GM23338 (cell line): ENCODE results near the gene PCNT. TPM values are rescaled to one million over a fixed set of nuclear protein-coding genes. Genes with fewer than 3 reads are reported as not detected.

ENCODE experiments used
- ATAC-seq: fragments of 200-7000 bp; cut with Tn5 transposase; 3 replicates; pipeline ENCODE4 v1.9.1; 2020
- DNase-seq: peaks from one replicate; pipeline ENCODE4 v3.0.0-alpha.2; 2015; ENCODE audit warnings: low spot score
- H2AFZ ChIP-seq: fragments of 200-600 bp; sonication (generic); 2 replicates; pipeline ENCODE4 v1.8.0; 2016; ENCODE audit warnings: antibody characterized with exemption, mild to moderate bottlenecking, moderate library complexity
- H3F3A ChIP-seq: fragments of 200-600 bp; sonication (generic); replicated peaks from 2 replicates; pipeline ENCODE4 v1.8.0; 2017; ENCODE audit warnings: antibody characterized with exemption, mixed run types, low read depth
- H3K27ac ChIP-seq: fragments of 200-600 bp; sonication (generic); 2 replicates; pipeline ENCODE4 v1.6.1; 2016; ENCODE audit warnings: low read depth
- H3K27me3 ChIP-seq: fragments of 200-600 bp; sonication (generic); 2 replicates; pipeline ENCODE4 v1.8.0; 2016; ENCODE audit warnings: mild to moderate bottlenecking, mixed run types, moderate library complexity; ENCODE audit not compliant: insufficient read depth
- H3K36me3 ChIP-seq: fragments of 200-600 bp; sonication (generic); 2 replicates; pipeline ENCODE4 v1.8.0; 2016; ENCODE audit warnings: mild to moderate bottlenecking; ENCODE audit not compliant: insufficient read depth
- H3K4me1 ChIP-seq: fragments of 200-600 bp; sonication (generic); 2 replicates; pipeline ENCODE4 v1.8.0; 2016; ENCODE audit warnings: mild to moderate bottlenecking, moderate library complexity; ENCODE audit not compliant: insufficient read depth
- H3K4me2 ChIP-seq: fragments of 200-600 bp; sonication (generic); 2 replicates; pipeline ENCODE4 v1.7.1; 2017; ENCODE audit warnings: mixed run types
- H3K4me3 ChIP-seq: fragments of 200-600 bp; sonication (generic); 2 replicates; pipeline ENCODE4 v1.6.1; 2016; ENCODE audit warnings: mixed run types
- H3K79me2 ChIP-seq: fragments of 200-600 bp; sonication (generic); replicated peaks from 2 replicates; pipeline ENCODE4 v1.8.0; 2017; ENCODE audit warnings: mild to moderate bottlenecking; ENCODE audit not compliant: insufficient read depth
- H3K9me2 ChIP-seq: fragments of 200-600 bp; sonication (generic); 2 replicates; pipeline ENCODE4 v1.8.0; 2017; ENCODE audit not compliant: insufficient read depth
- H4K20me1 ChIP-seq: fragments of 200-600 bp; sonication (generic); replicated peaks from 2 replicates; pipeline ENCODE4 v1.8.0; 2017; ENCODE audit warnings: mild to moderate bottlenecking; ENCODE audit not compliant: insufficient read depth
- H3K27ac Mint-ChIP-seq: 2 replicates; pipeline ENCODE4 v1.8.0; 2020; ENCODE audit warnings: inconsistent platforms, mild to moderate bottlenecking, moderate library complexity, mixed read lengths
- H3K27me3 Mint-ChIP-seq: 3 replicates; pipeline ENCODE4 v1.8.0; 2022; ENCODE audit warnings: low read depth, mild to moderate bottlenecking, moderate library complexity, mixed read lengths, inconsistent platforms; ENCODE audit not compliant: insufficient read depth, poor library complexity
- H3K36me3 Mint-ChIP-seq: 3 replicates; pipeline ENCODE4 v1.8.0; 2021; ENCODE audit warnings: low read depth, mild to moderate bottlenecking, inconsistent platforms, moderate library complexity, mixed read lengths
- H3K4me1 Mint-ChIP-seq: 3 replicates; pipeline ENCODE4 v1.8.0; 2020; ENCODE audit warnings: mild to moderate bottlenecking, inconsistent platforms, mixed read lengths
- H3K4me3 Mint-ChIP-seq: 3 replicates; pipeline ENCODE4 v1.8.0; 2021; ENCODE audit warnings: moderate library complexity, mild to moderate bottlenecking, inconsistent platforms, mixed read lengths
- H3K9me3 Mint-ChIP-seq: 3 replicates; pipeline ENCODE4 v1.8.0; 2020; ENCODE audit warnings: moderate library complexity, mild to moderate bottlenecking, inconsistent platforms, mixed read lengths
- CREB1 ChIP-seq: fragments of 250-450 bp; sonication (Bioruptor Pico); IDR thresholded peaks from 2 replicates; pipeline ENCODE4 v1.5.0; 2020; ENCODE audit warnings: low read depth, mild to moderate bottlenecking, moderate library complexity
- EZH2 ChIP-seq: fragments of 200-600 bp; sonication (generic); IDR thresholded peaks from one replicate; pipeline ENCODE4 v1.8.0; 2017; ENCODE audit warnings: antibody characterized with exemption, mild to moderate bottlenecking, low read depth; ENCODE audit not compliant: unreplicated experiment
- JUNB ChIP-seq: IDR thresholded peaks from one replicate; pipeline ENCODE4 v1.6.1; 2016; ENCODE audit warnings: antibody characterized with exemption; ENCODE audit not compliant: unreplicated experiment
- NANOG ChIP-seq: IDR thresholded peaks from 2 replicates; pipeline ENCODE4 v1.6.1; 2016; ENCODE audit warnings: antibody characterized with exemption, borderline replicate concordance
- POLR2AphosphoS5 ChIP-seq: IDR thresholded peaks from 2 replicates; pipeline ENCODE4 v1.6.1; 2016; ENCODE audit warnings: antibody characterized with exemption, low read depth
- STAT1 ChIP-seq: IDR thresholded peaks from one replicate; pipeline ENCODE4 v1.6.1; 2016; ENCODE audit warnings: antibody characterized with exemption; ENCODE audit not compliant: unreplicated experiment
- ZNF114 ChIP-seq: fragments of 250-450 bp; sonication (Bioruptor Pico); IDR thresholded peaks from 2 replicates; pipeline ENCODE4 v1.5.0; 2020; ENCODE audit warnings: mild to moderate bottlenecking, moderate library complexity
- polyA plus RNA-seq: library from polyadenylated mRNA; unstranded; fragments of >200 nt; fragmentation: Nextera tagmentation; extraction: Ambion mirVana; gene quantifications from 2 replicates; pipeline ENCODE4 v1.2.1, GENCODE V29; 2016
- total RNA-seq: library from RNA; depleted of rRNA; stranded (reverse); fragments of >200 nt; shearing (Covaris generic); gene quantifications from 2 replicates; pipeline ENCODE4 v1.2.3, GENCODE V29; 2014
- TF ChIP-seq, protein P1 (sequence below): IDR thresholded peaks from 2 replicates; pipeline ENCODE4 v1.6.1; 2016; ENCODE audit warnings: antibody characterized with exemption
- TF ChIP-seq, protein P2 (sequence below): fragments of 250-450 bp; sonication (Bioruptor Pico); IDR thresholded peaks from 2 replicates; pipeline ENCODE4 v1.5.0; 2020; ENCODE audit warnings: mild to moderate bottlenecking, moderate library complexity
- TF ChIP-seq, protein P3 (sequence below): IDR thresholded peaks from one replicate; pipeline ENCODE4 v1.6.1; 2018; ENCODE audit warnings: antibody characterized with exemption; ENCODE audit not compliant: unreplicated experiment

PCNT gene
- total and polyA plus RNA-seq, 2 experiments from 2014 or later, result 39.6 to 46.1 TPM

DNA sequence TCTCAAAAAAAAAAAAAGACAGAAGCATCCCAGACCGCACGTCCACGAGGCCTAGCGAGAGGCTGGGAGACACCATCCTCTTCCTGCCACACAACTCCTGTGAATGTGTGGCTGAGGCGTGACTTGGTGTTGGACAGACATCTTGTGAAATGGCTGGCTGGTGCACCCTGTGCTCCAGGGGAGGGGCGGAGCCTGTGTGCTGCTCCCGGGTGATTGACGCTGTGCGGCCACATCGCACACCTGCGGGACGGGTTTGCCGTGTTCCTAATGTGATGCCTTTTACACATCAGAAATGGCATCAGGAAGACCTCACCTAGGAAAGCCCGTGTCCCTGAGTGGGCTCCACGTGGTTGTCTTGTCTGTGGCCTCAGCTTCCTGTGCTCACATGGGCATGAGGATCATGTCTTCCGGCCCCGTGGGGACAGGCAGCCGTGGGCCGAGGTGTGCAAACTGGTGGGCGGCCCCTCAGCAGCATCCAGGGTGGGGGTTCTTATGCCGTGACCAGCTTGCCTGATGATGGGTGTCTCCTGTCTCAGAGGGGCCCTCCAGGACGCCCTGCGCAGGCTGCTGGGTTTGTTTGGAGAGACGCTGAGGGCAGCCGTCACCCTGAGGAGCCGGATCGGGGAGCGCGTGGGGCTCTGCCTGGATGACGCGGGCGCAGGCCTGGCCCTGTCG, 64.4 kb downstream of the PCNT start:
- Histone ChIP-seq H4K20me1 (no peaks in the 10 kb centered on the region), H3K4me3 (no peak overlapping the region), H3K27me3 (no peaks in the 10 kb centered on the region), H3K27ac (no peak overlapping the region), H3K36me3 (no peaks in the 10 kb centered on the region; the same call in 1 of the 2 replicates), H3K4me2 (no peak overlapping the region), H3K4me1 (no peaks in the 10 kb centered on the region), H3K79me2 (peaks cover 13% of the 10 kb centered on the region), H2AFZ (no peak overlapping the region), H3F3A (peaks cover 8% of the 10 kb centered on the region), H3K9me2 (no peaks in the 10 kb centered on the region)
- Mint-ChIP-seq H3K9me3 (peaks cover 18% of the 10 kb centered on the region), H3K36me3 (peaks cover 58% of the 10 kb centered on the region), H3K27me3 (peaks cover 10% of the 10 kb centered on the region), H3K4me1 (no peaks in the 10 kb centered on the region; the same call in 2 of the 3 replicates), H3K27ac (no peak overlapping the region), H3K4me3 (no peak overlapping the region)
- DNase-seq (no peak), ATAC-seq (no peak; the same call in 2 of the 3 replicates)
- TF ChIP-seq ZNF114 (CRISPR knock-in tag), result no peak

DNA sequence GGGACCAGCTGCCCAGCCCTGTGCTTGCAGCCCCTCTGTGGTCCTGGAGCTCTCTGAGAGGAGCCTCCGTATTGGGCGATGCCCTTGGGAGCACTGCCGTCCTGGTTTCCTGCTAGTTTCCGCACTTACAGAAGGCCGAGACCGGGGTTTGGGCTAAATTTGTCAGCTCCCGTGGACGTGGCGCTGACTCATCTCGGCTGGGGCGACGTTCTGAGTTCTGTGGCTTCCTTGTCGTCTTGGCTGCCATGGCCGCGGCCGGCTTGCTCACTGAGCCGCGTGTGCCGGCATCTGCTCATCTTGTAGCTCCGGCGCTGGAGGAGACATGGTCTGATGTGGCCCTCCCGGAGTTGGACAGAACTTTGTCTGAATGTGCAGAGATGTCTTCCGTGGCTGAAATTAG, 64.9 kb downstream of the PCNT start:
- H3K27ac ChIP-seq, result no peak overlapping the region
- Mint-ChIP-seq H3K9me3 (peaks cover 12% of the 10 kb centered on the region), H3K4me1 (no peaks in the 10 kb centered on the region; the same call in 2 of the 3 replicates), H3K27ac (no peak overlapping the region), H3K27me3 (peaks cover 10% of the 10 kb centered on the region), H3K36me3 (peaks cover 53% of the 10 kb centered on the region), H3K4me3 (no peak overlapping the region)
- H2AFZ ChIP-seq, result no peak overlapping the region
- no peak overlapping the region for H3K4me3 ChIP-seq
- H3K79me2 ChIP-seq, result peaks cover 13% of the 10 kb centered on the region
- ATAC-seq (no peak), DNase-seq (no peak)
- H3K9me2 ChIP-seq, result no peaks in the 10 kb centered on the region
- H3K36me3 ChIP-seq, result no peaks in the 10 kb centered on the region; the same call in 1 of the 2 replicates
- H3K4me2 ChIP-seq, result no peak overlapping the region
- TF ChIP-seq ZNF114 (CRISPR knock-in tag) (no peak), JUNB (no peak), STAT1 (no peak), NANOG (no peak), CREB1 (CRISPR knock-in tag) (no peak), EZH2 (no peak), POLR2AphosphoS5 (no peak)
- TF ChIP-seq, protein P1, sequence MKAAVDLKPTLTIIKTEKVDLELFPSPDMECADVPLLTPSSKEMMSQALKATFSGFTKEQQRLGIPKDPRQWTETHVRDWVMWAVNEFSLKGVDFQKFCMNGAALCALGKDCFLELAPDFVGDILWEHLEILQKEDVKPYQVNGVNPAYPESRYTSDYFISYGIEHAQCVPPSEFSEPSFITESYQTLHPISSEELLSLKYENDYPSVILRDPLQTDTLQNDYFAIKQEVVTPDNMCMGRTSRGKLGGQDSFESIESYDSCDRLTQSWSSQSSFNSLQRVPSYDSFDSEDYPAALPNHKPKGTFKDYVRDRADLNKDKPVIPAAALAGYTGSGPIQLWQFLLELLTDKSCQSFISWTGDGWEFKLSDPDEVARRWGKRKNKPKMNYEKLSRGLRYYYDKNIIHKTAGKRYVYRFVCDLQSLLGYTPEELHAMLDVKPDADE, result no peak
- TF ChIP-seq, protein P2, sequence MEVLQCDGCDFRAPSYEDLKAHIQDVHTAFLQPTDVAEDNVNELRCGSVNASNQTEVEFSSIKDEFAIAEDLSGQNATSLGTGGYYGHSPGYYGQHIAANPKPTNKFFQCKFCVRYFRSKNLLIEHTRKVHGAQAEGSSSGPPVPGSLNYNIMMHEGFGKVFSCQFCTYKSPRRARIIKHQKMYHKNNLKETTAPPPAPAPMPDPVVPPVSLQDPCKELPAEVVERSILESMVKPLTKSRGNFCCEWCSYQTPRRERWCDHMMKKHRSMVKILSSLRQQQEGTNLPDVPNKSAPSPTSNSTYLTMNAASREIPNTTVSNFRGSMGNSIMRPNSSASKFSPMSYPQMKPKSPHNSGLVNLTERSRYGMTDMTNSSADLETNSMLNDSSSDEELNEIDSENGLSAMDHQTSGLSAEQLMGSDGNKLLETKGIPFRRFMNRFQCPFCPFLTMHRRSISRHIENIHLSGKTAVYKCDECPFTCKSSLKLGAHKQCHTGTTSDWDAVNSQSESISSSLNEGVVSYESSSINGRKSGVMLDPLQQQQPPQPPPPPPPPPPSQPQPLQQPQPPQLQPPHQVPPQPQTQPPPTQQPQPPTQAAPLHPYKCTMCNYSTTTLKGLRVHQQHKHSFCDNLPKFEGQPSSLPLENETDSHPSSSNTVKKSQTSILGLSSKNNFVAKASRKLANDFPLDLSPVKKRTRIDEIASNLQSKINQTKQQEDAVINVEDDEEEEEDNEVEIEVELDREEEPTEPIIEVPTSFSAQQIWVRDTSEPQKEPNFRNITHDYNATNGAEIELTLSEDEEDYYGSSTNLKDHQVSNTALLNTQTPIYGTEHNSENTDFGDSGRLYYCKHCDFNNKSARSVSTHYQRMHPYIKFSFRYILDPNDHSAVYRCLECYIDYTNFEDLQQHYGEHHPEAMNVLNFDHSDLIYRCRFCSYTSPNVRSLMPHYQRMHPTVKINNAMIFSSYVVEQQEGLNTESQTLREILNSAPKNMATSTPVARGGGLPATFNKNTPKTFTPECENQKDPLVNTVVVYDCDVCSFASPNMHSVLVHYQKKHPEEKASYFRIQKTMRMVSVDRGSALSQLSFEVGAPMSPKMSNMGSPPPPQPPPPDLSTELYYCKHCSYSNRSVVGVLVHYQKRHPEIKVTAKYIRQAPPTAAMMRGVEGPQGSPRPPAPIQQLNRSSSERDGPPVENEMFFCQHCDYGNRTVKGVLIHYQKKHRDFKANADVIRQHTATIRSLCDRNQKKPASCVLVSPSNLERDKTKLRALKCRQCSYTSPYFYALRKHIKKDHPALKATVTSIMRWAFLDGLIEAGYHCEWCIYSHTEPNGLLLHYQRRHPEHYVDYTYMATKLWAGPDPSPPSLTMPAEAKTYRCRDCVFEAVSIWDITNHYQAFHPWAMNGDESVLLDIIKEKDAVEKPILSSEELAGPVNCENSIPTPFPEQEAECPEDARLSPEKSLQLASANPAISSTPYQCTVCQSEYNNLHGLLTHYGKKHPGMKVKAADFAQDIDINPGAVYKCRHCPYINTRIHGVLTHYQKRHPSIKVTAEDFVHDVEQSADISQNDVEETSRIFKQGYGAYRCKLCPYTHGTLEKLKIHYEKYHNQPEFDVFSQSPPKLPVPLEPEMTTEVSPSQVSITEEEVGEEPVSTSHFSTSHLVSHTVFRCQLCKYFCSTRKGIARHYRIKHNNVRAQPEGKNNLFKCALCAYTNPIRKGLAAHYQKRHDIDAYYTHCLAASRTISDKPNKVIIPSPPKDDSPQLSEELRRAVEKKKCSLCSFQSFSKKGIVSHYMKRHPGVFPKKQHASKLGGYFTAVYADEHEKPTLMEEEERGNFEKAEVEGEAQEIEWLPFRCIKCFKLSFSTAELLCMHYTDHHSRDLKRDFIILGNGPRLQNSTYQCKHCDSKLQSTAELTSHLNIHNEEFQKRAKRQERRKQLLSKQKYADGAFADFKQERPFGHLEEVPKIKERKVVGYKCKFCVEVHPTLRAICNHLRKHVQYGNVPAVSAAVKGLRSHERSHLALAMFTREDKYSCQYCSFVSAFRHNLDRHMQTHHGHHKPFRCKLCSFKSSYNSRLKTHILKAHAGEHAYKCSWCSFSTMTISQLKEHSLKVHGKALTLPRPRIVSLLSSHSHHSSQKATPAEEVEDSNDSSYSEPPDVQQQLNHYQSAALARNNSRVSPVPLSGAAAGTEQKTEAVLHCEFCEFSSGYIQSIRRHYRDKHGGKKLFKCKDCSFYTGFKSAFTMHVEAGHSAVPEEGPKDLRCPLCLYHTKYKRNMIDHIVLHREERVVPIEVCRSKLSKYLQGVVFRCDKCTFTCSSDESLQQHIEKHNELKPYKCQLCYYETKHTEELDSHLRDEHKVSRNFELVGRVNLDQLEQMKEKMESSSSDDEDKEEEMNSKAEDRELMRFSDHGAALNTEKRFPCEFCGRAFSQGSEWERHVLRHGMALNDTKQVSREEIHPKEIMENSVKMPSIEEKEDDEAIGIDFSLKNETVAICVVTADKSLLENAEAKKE (CRISPR knock-in tag), result no peak
- TF ChIP-seq, protein P3, sequence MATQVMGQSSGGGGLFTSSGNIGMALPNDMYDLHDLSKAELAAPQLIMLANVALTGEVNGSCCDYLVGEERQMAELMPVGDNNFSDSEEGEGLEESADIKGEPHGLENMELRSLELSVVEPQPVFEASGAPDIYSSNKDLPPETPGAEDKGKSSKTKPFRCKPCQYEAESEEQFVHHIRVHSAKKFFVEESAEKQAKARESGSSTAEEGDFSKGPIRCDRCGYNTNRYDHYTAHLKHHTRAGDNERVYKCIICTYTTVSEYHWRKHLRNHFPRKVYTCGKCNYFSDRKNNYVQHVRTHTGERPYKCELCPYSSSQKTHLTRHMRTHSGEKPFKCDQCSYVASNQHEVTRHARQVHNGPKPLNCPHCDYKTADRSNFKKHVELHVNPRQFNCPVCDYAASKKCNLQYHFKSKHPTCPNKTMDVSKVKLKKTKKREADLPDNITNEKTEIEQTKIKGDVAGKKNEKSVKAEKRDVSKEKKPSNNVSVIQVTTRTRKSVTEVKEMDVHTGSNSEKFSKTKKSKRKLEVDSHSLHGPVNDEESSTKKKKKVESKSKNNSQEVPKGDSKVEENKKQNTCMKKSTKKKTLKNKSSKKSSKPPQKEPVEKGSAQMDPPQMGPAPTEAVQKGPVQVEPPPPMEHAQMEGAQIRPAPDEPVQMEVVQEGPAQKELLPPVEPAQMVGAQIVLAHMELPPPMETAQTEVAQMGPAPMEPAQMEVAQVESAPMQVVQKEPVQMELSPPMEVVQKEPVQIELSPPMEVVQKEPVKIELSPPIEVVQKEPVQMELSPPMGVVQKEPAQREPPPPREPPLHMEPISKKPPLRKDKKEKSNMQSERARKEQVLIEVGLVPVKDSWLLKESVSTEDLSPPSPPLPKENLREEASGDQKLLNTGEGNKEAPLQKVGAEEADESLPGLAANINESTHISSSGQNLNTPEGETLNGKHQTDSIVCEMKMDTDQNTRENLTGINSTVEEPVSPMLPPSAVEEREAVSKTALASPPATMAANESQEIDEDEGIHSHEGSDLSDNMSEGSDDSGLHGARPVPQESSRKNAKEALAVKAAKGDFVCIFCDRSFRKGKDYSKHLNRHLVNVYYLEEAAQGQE, result no peak
- H3K27me3 ChIP-seq, result no peaks in the 10 kb centered on the region
- no peaks in the 10 kb centered on the region for H4K20me1 ChIP-seq
- H3F3A ChIP-seq, result peaks cover 5% of the 10 kb centered on the region; the same call in 1 of the 2 replicates
- H3K4me1 ChIP-seq, result no peaks in the 10 kb centered on the region
